Testis (tissue), 2 donors: Measurements from ENCODE around the gene RXYLT1.

Experiments used
- POLR2A ChIP-seq: fragments of 450-650 bp; IDR thresholded peaks from one replicate; pipeline ENCODE4 v1.6.1; 2017; ENCODE audit warnings: antibody characterized with exemption, mild to moderate bottlenecking, moderate library complexity
- TF ChIP-seq, protein P1 (sequence below), 3 experiments: fragments of 450-650 bp in 2 of 3; fragments of 200-600 bp in 1 of 3; sonication (generic) in 1 of 3; IDR thresholded peaks; one replicate each; pipeline ENCODE4 v1.5.1; 2016 to 2019; ENCODE audit warnings: antibody characterized with exemption in 3 of 3, mild to moderate bottlenecking in 2 of 3, moderate library complexity in 1 of 3

GRCh38 chr12:63805704-63806672, 26.3 kb downstream of the RXYLT1 start:
- TF ChIP-seq, protein P1, sequence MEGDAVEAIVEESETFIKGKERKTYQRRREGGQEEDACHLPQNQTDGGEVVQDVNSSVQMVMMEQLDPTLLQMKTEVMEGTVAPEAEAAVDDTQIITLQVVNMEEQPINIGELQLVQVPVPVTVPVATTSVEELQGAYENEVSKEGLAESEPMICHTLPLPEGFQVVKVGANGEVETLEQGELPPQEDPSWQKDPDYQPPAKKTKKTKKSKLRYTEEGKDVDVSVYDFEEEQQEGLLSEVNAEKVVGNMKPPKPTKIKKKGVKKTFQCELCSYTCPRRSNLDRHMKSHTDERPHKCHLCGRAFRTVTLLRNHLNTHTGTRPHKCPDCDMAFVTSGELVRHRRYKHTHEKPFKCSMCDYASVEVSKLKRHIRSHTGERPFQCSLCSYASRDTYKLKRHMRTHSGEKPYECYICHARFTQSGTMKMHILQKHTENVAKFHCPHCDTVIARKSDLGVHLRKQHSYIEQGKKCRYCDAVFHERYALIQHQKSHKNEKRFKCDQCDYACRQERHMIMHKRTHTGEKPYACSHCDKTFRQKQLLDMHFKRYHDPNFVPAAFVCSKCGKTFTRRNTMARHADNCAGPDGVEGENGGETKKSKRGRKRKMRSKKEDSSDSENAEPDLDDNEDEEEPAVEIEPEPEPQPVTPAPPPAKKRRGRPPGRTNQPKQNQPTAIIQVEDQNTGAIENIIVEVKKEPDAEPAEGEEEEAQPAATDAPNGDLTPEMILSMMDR (IDR thresholded peaks at IDR 0.05) = no peak
- TF ChIP-seq POLR2A = no peak
